Endothelial cell of umbilical vein (primary cell): ENCODE measurements around the gene HSPG2. TPM values are rescaled to one million over a fixed set of nuclear protein-coding genes. Genes with fewer than 3 reads are reported as not detected.

Source experiments
- BruUV-seq: library from RNA; stranded (reverse); fragments of 400-500 nt; replicated peaks from 2 replicates; lab custom pipeline; 2021; lab: Mats Ljungman, UMichigan
- CTCF ChIA-PET: fragments of 300-600, 350-600 bp; sonication (Branson Sonifier 250); formaldehyde crosslinking; loops from one replicate; lab custom pipeline; 2021; ENCODE audit warnings: antibody characterized with exemption, inconsistent platforms; lab: Charles Lee
- POLR2A ChIA-PET: fragments of 300-600, 350-600 bp; sonication (Branson Sonifier 250); formaldehyde crosslinking; loops from one replicate; lab custom pipeline; 2021; ENCODE audit warnings: antibody characterized with exemption, inconsistent platforms; lab: Charles Lee
- DNase-seq: peaks from one replicate; pipeline ENCODE4 v3.0.0-alpha.2; 2011; ENCODE audit warnings: low read depth, low spot score
- FAIRE-seq: peaks from 2 replicates; lab custom pipeline; 2011; peaks lifted over from hg19 to GRCh38; lab: Jason Lieb, UNC
- H2AFZ ChIP-seq: 2 replicates; pipeline ENCODE4 v1.6.0; 2012; ENCODE audit warnings: low read depth, low read length, control low read depth, inconsistent platforms
- H3K27ac ChIP-seq: 2 replicates; pipeline ENCODE4 v1.5.1; 2011; ENCODE audit warnings: low read depth, mild to moderate bottlenecking, control low read depth, low read length, moderate library complexity; ENCODE audit not compliant: insufficient read depth
- H3K27me3 ChIP-seq, 2 experiments: 2 replicates each; pipeline versions ENCODE4 v1.6.0 to v1.6.1; 2011; ENCODE audit warnings: low read length in 2 of 2, mixed read lengths in 1 of 2; ENCODE audit not compliant: control insufficient read depth in 2 of 2, insufficient read depth in 2 of 2
- H3K36me3 ChIP-seq, 2 experiments: 2 replicates in 1 of 2; 3 replicates in 1 of 2; pipeline ENCODE4 v1.5.1; 2011; ENCODE audit warnings: low read length in 2 of 2, mild to moderate bottlenecking in 1 of 2, moderate library complexity in 1 of 2; ENCODE audit not compliant: control insufficient read depth in 2 of 2, insufficient read depth in 2 of 2; ENCODE audit errors: extremely low read depth in 1 of 2
- H3K4me1 ChIP-seq: 3 replicates; pipeline ENCODE4 v1.5.1; 2011; ENCODE audit warnings: mild to moderate bottlenecking, low read length; ENCODE audit not compliant: control insufficient read depth, insufficient read depth; ENCODE audit errors: extremely low read depth
- H3K4me2 ChIP-seq: 2 replicates; pipeline ENCODE4 v1.6.1; 2011; ENCODE audit warnings: low read length, control low read depth, mixed read lengths; ENCODE audit not compliant: insufficient read depth
- H3K4me3 ChIP-seq, 3 experiments: fragments of 200-600 bp in 1 of 3; sonication (generic), shearing (Covaris generic) in 1 of 3; replicated peaks in 1 of 3; 2 replicates each; pipeline ENCODE4 v1.5.1; 2011 to 2016; ENCODE audit warnings: control low read depth in 3 of 3, low read length in 3 of 3, mild to moderate bottlenecking in 2 of 3, inconsistent platforms in 1 of 3, low read depth in 1 of 3, moderate library complexity in 1 of 3; ENCODE audit not compliant: insufficient read depth in 1 of 3
- H3K79me2 ChIP-seq: 2 replicates; pipeline ENCODE4 v1.6.0; 2012; ENCODE audit warnings: low read length, inconsistent platforms; ENCODE audit not compliant: control insufficient read depth, insufficient read depth
- H3K9ac ChIP-seq: replicated peaks from 2 replicates; pipeline ENCODE3; 2011; ENCODE audit warnings: low read length, control low read depth; ENCODE audit not compliant: insufficient read depth; ENCODE audit errors: extremely low read depth
- H3K9me1 ChIP-seq: replicated peaks from 3 replicates; pipeline ENCODE4 v1.6.0; 2011; ENCODE audit warnings: mild to moderate bottlenecking, low read length; ENCODE audit not compliant: control insufficient read depth, insufficient read depth; ENCODE audit errors: extremely low read depth
- H3K9me3 ChIP-seq: replicated peaks from 2 replicates; pipeline ENCODE4 v1.5.1; 2012; ENCODE audit warnings: low read length, inconsistent platforms; ENCODE audit not compliant: control insufficient read depth, insufficient read depth
- H4K20me1 ChIP-seq: replicated peaks from 2 replicates; pipeline ENCODE3; 2011; ENCODE audit warnings: mild to moderate bottlenecking, low read length; ENCODE audit not compliant: control insufficient read depth, insufficient read depth; ENCODE audit errors: extremely low read depth
- CTCF ChIP-seq, 2 donors: IDR thresholded peaks; 1 replicate in 1 of 2; 2 replicates in 1 of 2; pipeline ENCODE4 v1.5.1; 2011; ENCODE audit warnings: low read length in 2 of 2, mild to moderate bottlenecking in 2 of 2, moderate library complexity in 2 of 2, control low read depth in 1 of 2, inconsistent platforms in 1 of 2, low read depth in 1 of 2; ENCODE audit not compliant: insufficient read depth in 1 of 2; ENCODE audit errors: extremely low read depth in 1 of 2
- EZH2 ChIP-seq: IDR thresholded peaks from 2 replicates; pipeline ENCODE4 v1.6.1; 2012; ENCODE audit warnings: borderline replicate concordance, low read depth, mild to moderate bottlenecking, moderate library complexity, low read length, inconsistent platforms; ENCODE audit not compliant: severe bottlenecking
- FOS ChIP-seq: IDR thresholded peaks from 2 replicates; pipeline ENCODE4 v1.6.1; 2011; ENCODE audit warnings: mild to moderate bottlenecking, low read length, moderate library complexity, borderline replicate concordance; ENCODE audit not compliant: insufficient read depth
- GATA2 ChIP-seq: IDR thresholded peaks from 2 replicates; pipeline ENCODE4 v1.7.0; 2011; ENCODE audit warnings: low read depth, mild to moderate bottlenecking, moderate library complexity, mixed read lengths, low read length; ENCODE audit not compliant: insufficient read length, insufficient read depth
- JUN ChIP-seq: IDR thresholded peaks from 2 replicates; pipeline ENCODE4 v1.6.1; 2011; ENCODE audit warnings: borderline replicate concordance, low read depth; ENCODE audit not compliant: insufficient read length, insufficient read depth
- MAX ChIP-seq: IDR thresholded peaks from 2 replicates; pipeline ENCODE4 v1.6.1; 2011; ENCODE audit not compliant: insufficient read depth, insufficient read length
- MYC ChIP-seq: IDR thresholded peaks from one replicate; pipeline ENCODE4 v1.6.1; 2011; ENCODE audit warnings: mild to moderate bottlenecking, low read depth, low read length
- POLR2A ChIP-seq: IDR thresholded peaks from 2 replicates; pipeline ENCODE4 v1.6.1; 2012; ENCODE audit warnings: low read depth, mild to moderate bottlenecking, control low read depth, low read length
- POLR2AphosphoS5 ChIP-seq: IDR thresholded peaks from 2 replicates; pipeline ENCODE4 v1.6.1; 2012; ENCODE audit warnings: low read depth, mild to moderate bottlenecking, control low read depth, low read length, moderate library complexity; ENCODE audit not compliant: insufficient read depth
- dilution Hi-C: fragments of 300-500 bp; cut with MboI; formaldehyde crosslinking; loops from one replicate; pipeline ENCODE4 v1.15.0; 2019; ENCODE audit warnings: low sequenced_read_pairs; ENCODE audit not compliant: extremely low pct_ligation_motif_present
- intact Hi-C: fragments of 100-400 bp; cut with micrococcal nuclease; formaldehyde crosslinking; loops from one replicate; pipeline ENCODE4 v1.10.0; 2022
- polyA plus RNA-seq, 4 experiments: library from polyadenylated mRNA; depleted of rRNA in 3 of 4; stranded (reverse) in 3 of 4; unstranded in 1 of 4; fragments of >200 nt; gene quantifications; 2 replicates each; pipeline versions ENCODE4 v1.2.1 to v1.2.3, GENCODE V29; 2011 to 2012; ENCODE audit warnings: missing spikeins in 1 of 4
- total RNA-seq: library from RNA; stranded (reverse); gene quantifications from 2 replicates; pipeline ENCODE4 v1.2.3, GENCODE V29; 2021

The HSPG2 gene
- total and polyA plus RNA-seq, 2 donors (not counting 3 experiments of a cell fraction or from before 2014, with no cell fraction given), result 734 to 3,499 TPM

GRCh38 chr1:21952786-21953520, 15.8 kb upstream of the HSPG2 start:
- TF ChIP-seq MYC (no peak), GATA2 (no peak)
- H4K20me1 ChIP-seq, result no peaks in the 10 kb centered on the region
- no peak overlapping the region for H3K4me2 ChIP-seq
- POLR2A ChIA-PET, result interaction anchor here (1.0 kb wide), 1 partner anchor 8 kb away, joined by 3 read pairs; no protein-coding TSS in a partner anchor
- H3K27ac ChIP-seq, result no peak overlapping the region
- no peak overlapping the region for H2AFZ ChIP-seq
- FAIRE-seq (no peak), DNase-seq (no peak)
- H3K79me2 ChIP-seq, result no peaks in the 10 kb centered on the region
- H3K4me1 ChIP-seq, result peaks cover 25% of the 10 kb centered on the region
- BruUV-seq, result no TSS peak
- no peaks in the 10 kb centered on the region for H3K27me3 ChIP-seq
- no peaks in the 10 kb centered on the region for H3K36me3 ChIP-seq
- no peak overlapping the region for H3K4me3 ChIP-seq
- intact Hi-C loops, result no loop called here
- H3K9me1 ChIP-seq, result no peaks in the 10 kb centered on the region
- dilution Hi-C loops, result no loop called here
- H3K9me3 ChIP-seq, result no peaks in the 10 kb centered on the region
- CTCF ChIA-PET, result interaction anchor here (1.0 to 1.5 kb wide), 4 partner anchors 8 to 53 kb away, joined by 3 to 4 read pairs (median 3); no protein-coding TSS in a partner anchor
- H3K9ac ChIP-seq, result no peak overlapping the region

- Histone ChIP-seq H3K9ac (no peak overlapping the region), H3K79me2 (no peaks in the 10 kb centered on the region), H3K4me2 (no peak overlapping the region), H3K27me3 (no peaks in the 10 kb centered on the region), H3K9me3 (no peaks in the 10 kb centered on the region), H3K36me3 (no peaks in the 10 kb centered on the region), H3K9me1 (no peaks in the 10 kb centered on the region), H3K4me3 (no peak overlapping the region), H3K4me1 (peaks cover 19% of the 10 kb centered on the region), H3K27ac (no peak overlapping the region), H2AFZ (no peak overlapping the region), H4K20me1 (no peaks in the 10 kb centered on the region)
- ChIA-PET CTCF (interaction anchor here (0.7 to 1.5 kb wide), 3 partner anchors 10 to 13 kb away, joined by 4 read pairs; no protein-coding TSS in a partner anchor), POLR2A (no interaction called here)
- dilution Hi-C loops (no loop called here), intact Hi-C loops (no loop called here)
- DNase-seq (no peak), FAIRE-seq (no peak)
- BruUV-seq, result no TSS peak
- TF ChIP-seq FOS (no peak), MAX (no peak), POLR2AphosphoS5 (no peak), GATA2 (no peak), MYC (no peak), EZH2 (no peak), CTCF (IDR thresholded peaks at IDR 0.05; ENCODE audit: extremely low read depth in 1 of 2, insufficient read depth in 1 of 2, low read depth in 1 of 2, low read length in 2 of 2) (no peak), JUN (no peak), POLR2A (no peak)
Observed at GRCh38 chr1:21951226-21951870, 14.2 kb upstream of the HSPG2 start.
